Activated B cell treated with CpG ODN at 0.5 μM for 24 hours (primary cell): ENCODE results near the gene GDE1. TPM values are rescaled to one million over a fixed set of nuclear protein-coding genes. Genes with fewer than 3 reads are reported as not detected.

ENCODE experiments used
- ATAC-seq: fragments of 200-7000 bp; cut with Tn5 transposase; one replicate; pipeline ENCODE4 v1.10.0; 2021; ENCODE audit warnings: low read depth, mild to moderate bottlenecking, moderate library complexity
- CTCF ChIA-PET: fragments of 350-600 bp; sonication (Branson Sonifier 250); formaldehyde crosslinking; loops from one replicate; lab custom pipeline; 2021; ENCODE audit warnings: antibody characterized with exemption; lab: Charles Lee
- POLR2A ChIA-PET: fragments of 350-600 bp; sonication (Branson Sonifier 250); formaldehyde crosslinking; loops from one replicate; lab custom pipeline; 2021; ENCODE audit warnings: antibody characterized with exemption; lab: Charles Lee
- DNase-seq: peaks from one replicate; pipeline ENCODE4 v3.0.0; 2022
- H3K27ac Mint-ChIP-seq: one replicate; pipeline ENCODE4 v1.8.0; 2020; ENCODE audit warnings: mixed read lengths
- H3K27me3 Mint-ChIP-seq: one replicate; pipeline ENCODE4 v1.8.0; 2021; ENCODE audit warnings: mixed read lengths
- H3K36me3 Mint-ChIP-seq: one replicate; pipeline ENCODE4 v1.8.0; 2021; ENCODE audit warnings: low read depth, mixed read lengths
- H3K4me1 Mint-ChIP-seq: one replicate; pipeline ENCODE4 v1.8.0; 2021; ENCODE audit warnings: mixed read lengths
- H3K4me3 Mint-ChIP-seq: one replicate; pipeline ENCODE4 v1.8.0; 2020; ENCODE audit warnings: mild to moderate bottlenecking, mixed read lengths
- H3K9me3 Mint-ChIP-seq: one replicate; pipeline ENCODE4 v1.8.0; 2020; ENCODE audit warnings: mixed read lengths
- CTCF ChIP-seq: fragments of 200-600 bp; IDR thresholded peaks from one replicate; pipeline ENCODE4 v1.8.0; 2022; ENCODE audit warnings: antibody characterized with exemption, mild to moderate bottlenecking
- intact Hi-C: fragments of 100-400 bp; cut with micrococcal nuclease; formaldehyde crosslinking; loops from one replicate; pipeline ENCODE4 v1.15.1; 2024
- total RNA-seq: library from RNA; stranded (reverse); gene quantifications from 2 replicates; pipeline ENCODE4 v1.2.3, GENCODE V29; 2022

Gene GDE1
- total RNA-seq, result 17.0 and 18.3 TPM in 2 replicates

- DNase-seq, result peak; percentile 88
- ChIA-PET POLR2A (interaction anchor here (0.7 to 1.1 kb wide), 3 partner anchors 34 to 428 kb away, joined by 3 to 12 read pairs (median 6); partner anchors contain the start of gene VPS35L), CTCF (no interaction called here)
- Mint-ChIP-seq H3K36me3 (peaks cover 17% of the 10 kb centered on the region), H3K9me3 (no peaks in the 10 kb centered on the region), H3K4me3 (peak within 1 kb of the TSS; percentile 95), H3K4me1 (peaks cover 43% of the 10 kb centered on the region), H3K27me3 (no peaks in the 10 kb centered on the region), H3K27ac (peak within 1 kb of the TSS; percentile 89)
- intact Hi-C loops, result loop anchor here (1.0 to 5.0 kb wide), 8 partner anchors 8 to 1219 kb away; partner anchors contain the start of genes IQCK, KNOP1, SMG1 and THUMPD1
- TF ChIP-seq CTCF, result no peak
- ATAC-seq, result peak; percentile 78
These were observed at the start of gene GDE1 for GRCh38 chr16:19521471-19522396. GDE1 (minus strand) TSS chr16:19522098; CDS start chr16:19521964, 134 bp downstream.

GRCh38 chr16:19567560-19567959 lies 45.7 kb upstream of the GDE1 start:
- DNase-seq, result no peak
- Mint-ChIP-seq H3K27ac (no peak overlapping the region), H3K27me3 (no peaks in the 10 kb centered on the region), H3K36me3 (peaks cover 64% of the 10 kb centered on the region), H3K4me3 (no peak overlapping the region), H3K4me1 (no peaks in the 10 kb centered on the region), H3K9me3 (peaks cover 4% of the 10 kb centered on the region)
- TF ChIP-seq CTCF, result no peak
- intact Hi-C loops, result no loop called here
- ChIA-PET POLR2A (interaction anchor here (1.2 kb wide), 1 partner anchor 12 kb away, joined by 3 read pairs; the partner anchor contains the start of gene VPS35L), CTCF (no interaction called here)
- ATAC-seq, result no peak

GRCh38 chr16:19566362-19566761 lies 44.5 kb upstream of the GDE1 start:
- H3K9me3 Mint-ChIP-seq, result peaks cover 4% of the 10 kb centered on the region
- DNase-seq, result no peak
- POLR2A ChIA-PET, result no interaction called here
- H3K4me3 Mint-ChIP-seq, result no peak overlapping the region
- intact Hi-C loops, result no loop called here
- no peak for ATAC-seq
- no peaks in the 10 kb centered on the region for H3K27me3 Mint-ChIP-seq
- H3K27ac Mint-ChIP-seq, result no peak overlapping the region
- peaks cover 55% of the 10 kb centered on the region for H3K36me3 Mint-ChIP-seq
- no peak for TF ChIP-seq CTCF
- CTCF ChIA-PET, result no interaction called here
- no peaks in the 10 kb centered on the region for H3K4me1 Mint-ChIP-seq

GRCh38 chr16:19563377-19563776 lies 41.5 kb upstream of the GDE1 start:
- TF ChIP-seq CTCF, result no peak
- H3K36me3 Mint-ChIP-seq, result peaks cover 34% of the 10 kb centered on the region
- H3K27ac Mint-ChIP-seq, result no peak overlapping the region
- ATAC-seq, result no peak
- ChIA-PET POLR2A (interaction anchor here (0.8 kb wide), 1 partner anchor 8 kb away, joined by 7 read pairs; the partner anchor contains the start of gene VPS35L), CTCF (interaction anchor here (1.4 kb wide), 1 partner anchor 324 kb away, joined by 4 read pairs; no protein-coding TSS in a partner anchor)
- peaks cover 4% of the 10 kb centered on the region for H3K9me3 Mint-ChIP-seq
- no peak overlapping the region for H3K4me3 Mint-ChIP-seq
- no peaks in the 10 kb centered on the region for H3K27me3 Mint-ChIP-seq
- H3K4me1 Mint-ChIP-seq, result peaks cover 4% of the 10 kb centered on the region
- intact Hi-C loops, result no loop called here
- DNase-seq, result no peak

GRCh38 chr16:19560078-19560477 lies 38.2 kb upstream of the GDE1 start:
- ATAC-seq (no peak), DNase-seq (no peak)
- H3K27ac Mint-ChIP-seq, result no peak overlapping the region
- ChIA-PET POLR2A (no interaction called here), CTCF (interaction anchor here (0.9 to 7.1 kb wide), 3 partner anchors 15 to 327 kb away, joined by 3 to 47 read pairs (median 4); partner anchors contain the start of gene GPRC5B)
- peaks cover 19% of the 10 kb centered on the region for H3K4me1 Mint-ChIP-seq
- peaks cover 4% of the 10 kb centered on the region for H3K9me3 Mint-ChIP-seq
- peaks cover 8% of the 10 kb centered on the region for H3K36me3 Mint-ChIP-seq
- intact Hi-C loops, result no loop called here
- H3K4me3 Mint-ChIP-seq, result no peak overlapping the region
- TF ChIP-seq CTCF, result no peak
- no peaks in the 10 kb centered on the region for H3K27me3 Mint-ChIP-seq
